ENCODE results near the gene CBX1.

The CBX1 gene

GRCh38 chr17:48144231-48144630 is 43.0 kb upstream of the CBX1 start:
- Histone ChIP-seq H3F3A (ENCODE audit: control insufficient read depth, insufficient read depth) (no peaks in the 10 kb centered on the region), H3K4me1 (ENCODE audit: control insufficient read depth, low read length) (peaks cover 4% of the 10 kb centered on the region; the same call in 1 of the 2 replicates), H3K79me2 (ENCODE audit: control insufficient read depth, low read length) (no peaks in the 10 kb centered on the region), H3K27ac (ENCODE audit: low read depth, low read length) (no peak overlapping the region), H4K20me1 (ENCODE audit: control insufficient read depth, insufficient read depth, low read depth, low read length) (no peaks in the 10 kb centered on the region), H3K4me3 (ENCODE audit: low read length) (no peak overlapping the region), H3K4me2 (ENCODE audit: low read length) (no peak overlapping the region), H3K9me3 (ENCODE audit: control insufficient read depth, insufficient read depth, low read length) (no peaks in the 10 kb centered on the region), H3K36me3 (ENCODE audit: control insufficient read depth, low read length) (no peaks in the 10 kb centered on the region), H3K27me3 (ENCODE audit: control insufficient read depth, low read length) (peaks cover 39% of the 10 kb centered on the region), H3K9me2 (replicated peaks; ENCODE audit: control insufficient read depth, low read length) (no peaks in the 10 kb centered on the region)
- TF ChIP-seq EZH2phosphoT487 (IDR thresholded peaks at IDR 0.05; ENCODE audit: borderline replicate concordance, low read length) = no peak

- TF ChIP-seq CTCF (IDR thresholded peaks at IDR 0.05; ENCODE audit: low read depth, low read length, poor library complexity, severe bottlenecking) (no peak), EZH2phosphoT487 (IDR thresholded peaks at IDR 0.05; ENCODE audit: borderline replicate concordance, low read length) (no peak)
- Histone ChIP-seq H3K9me2 (replicated peaks; ENCODE audit: control insufficient read depth, low read length) (no peaks in the 10 kb centered on the region), H3K36me3 (ENCODE audit: control insufficient read depth, low read length) (no peaks in the 10 kb centered on the region), H3K4me2 (ENCODE audit: low read length) (no peak overlapping the region), H3K27ac (ENCODE audit: low read depth, low read length) (no peak overlapping the region), H3K4me3 (ENCODE audit: low read length) (no peak overlapping the region), H3K4me1 (ENCODE audit: control insufficient read depth, low read length) (peaks cover 4% of the 10 kb centered on the region; the same call in 1 of the 2 replicates), H3K79me2 (ENCODE audit: control insufficient read depth, low read length) (no peaks in the 10 kb centered on the region), H3F3A (ENCODE audit: control insufficient read depth, insufficient read depth) (no peaks in the 10 kb centered on the region), H3K27me3 (ENCODE audit: control insufficient read depth, low read length) (peaks cover 39% of the 10 kb centered on the region), H3K9me3 (ENCODE audit: control insufficient read depth, insufficient read depth, low read length) (no peaks in the 10 kb centered on the region), H4K20me1 (ENCODE audit: control insufficient read depth, insufficient read depth, low read depth, low read length) (no peaks in the 10 kb centered on the region)
These were observed 42.4 kb upstream of the CBX1 start for GRCh38 chr17:48143629-48144028.

- H3F3A ChIP-seq (ENCODE audit: control insufficient read depth, insufficient read depth) = no peaks in the 10 kb centered on the region
- TF ChIP-seq CTCF (IDR thresholded peaks at IDR 0.05; ENCODE audit: low read depth, low read length, poor library complexity, severe bottlenecking) (no peak), EZH2phosphoT487 (IDR thresholded peaks at IDR 0.05; ENCODE audit: borderline replicate concordance, low read length) (no peak)
- H3K27me3 ChIP-seq (ENCODE audit: control insufficient read depth, low read length) = peaks cover 31% of the 10 kb centered on the region
- no peak overlapping the region for H3K27ac ChIP-seq (ENCODE audit: low read depth, low read length)
- H4K20me1 ChIP-seq (ENCODE audit: control insufficient read depth, insufficient read depth, low read depth, low read length) = no peaks in the 10 kb centered on the region
- peaks cover 4% of the 10 kb centered on the region; the same call in 1 of the 2 replicates for H3K4me1 ChIP-seq (ENCODE audit: control insufficient read depth, low read length)
- no peaks in the 10 kb centered on the region for H3K9me2 ChIP-seq (replicated peaks; ENCODE audit: control insufficient read depth, low read length)
- H3K4me3 ChIP-seq (ENCODE audit: low read length) = no peak overlapping the region
- no peaks in the 10 kb centered on the region for H3K9me3 ChIP-seq (ENCODE audit: control insufficient read depth, insufficient read depth, low read length)
- H3K79me2 ChIP-seq (ENCODE audit: control insufficient read depth, low read length) = no peaks in the 10 kb centered on the region
- no peak overlapping the region for H3K4me2 ChIP-seq (ENCODE audit: low read length)
- H3K36me3 ChIP-seq (ENCODE audit: control insufficient read depth, low read length) = no peaks in the 10 kb centered on the region
These were observed 38.7 kb upstream of the CBX1 start for GRCh38 chr17:48139944-48140343.

GRCh38 chr17:48137656-48138055 is 36.4 kb upstream of the CBX1 start:
- no peak overlapping the region for H3K27ac ChIP-seq (ENCODE audit: low read depth, low read length)
- peaks cover 4% of the 10 kb centered on the region; the same call in 1 of the 2 replicates for H3K4me1 ChIP-seq (ENCODE audit: control insufficient read depth, low read length)
- H3K27me3 ChIP-seq (ENCODE audit: control insufficient read depth, low read length) = peaks cover 14% of the 10 kb centered on the region
- H3F3A ChIP-seq (ENCODE audit: control insufficient read depth, insufficient read depth) = no peaks in the 10 kb centered on the region
- H3K4me3 ChIP-seq (ENCODE audit: low read length) = no peak overlapping the region
- no peak overlapping the region for H3K4me2 ChIP-seq (ENCODE audit: low read length)
- H3K79me2 ChIP-seq (ENCODE audit: control insufficient read depth, low read length) = no peaks in the 10 kb centered on the region
- no peaks in the 10 kb centered on the region for H3K36me3 ChIP-seq (ENCODE audit: control insufficient read depth, low read length)
- no peaks in the 10 kb centered on the region for H4K20me1 ChIP-seq (ENCODE audit: control insufficient read depth, insufficient read depth, low read depth, low read length)
- H3K9me3 ChIP-seq (ENCODE audit: control insufficient read depth, insufficient read depth, low read length) = no peaks in the 10 kb centered on the region
- no peak for TF ChIP-seq EZH2phosphoT487 (IDR thresholded peaks at IDR 0.05; ENCODE audit: borderline replicate concordance, low read length)
- no peak for TF ChIP-seq CTCF (IDR thresholded peaks at IDR 0.05; ENCODE audit: low read depth, low read length, poor library complexity, severe bottlenecking)
- H3K9me2 ChIP-seq (replicated peaks; ENCODE audit: control insufficient read depth, low read length) = no peaks in the 10 kb centered on the region

Data from DOHH2 (cell line).